Esophagus squamous epithelium (tissue), 5 donors: ENCODE data around the gene IKZF1. TPM values are rescaled to one million over a fixed set of nuclear protein-coding genes. Genes with fewer than 3 reads are reported as not detected.

Experiments used
- DNase-seq: peaks from one replicate; lab custom pipeline; 2025; lab: John Stamatoyannopoulos, UW
- H3K27ac ChIP-seq, 4 donors: fragments of 200-600 bp; sonication (generic); one replicate each; pipeline ENCODE4 v1.5.1; 2016 to 2019; ENCODE audit warnings: mild to moderate bottlenecking in 1 of 4
- H3K27me3 ChIP-seq, 4 donors: fragments of 200-600 bp; sonication (generic); 1 replicate in 3 of 4; 2 replicates in 1 of 4; pipeline versions ENCODE4 v1.5.1 to v1.6.0; 2017 to 2021; ENCODE audit warnings: antibody characterized with exemption in 1 of 4
- H3K36me3 ChIP-seq, 3 donors: fragments of 200-600 bp; sonication (generic); one replicate each; pipeline ENCODE4 v1.5.1; 2016 to 2019
- H3K4me1 ChIP-seq, 3 donors: fragments of 200-600 bp; sonication (generic); one replicate each; pipeline ENCODE4 v1.5.1; 2017 to 2019
- H3K4me3 ChIP-seq, 4 donors: fragments of 200-600 bp; sonication (generic); 1 replicate in 3 of 4; 2 replicates in 1 of 4; pipeline ENCODE4 v1.5.1; 2016 to 2019; ENCODE audit warnings: mild to moderate bottlenecking in 2 of 4, moderate library complexity in 1 of 4
- H3K9me3 ChIP-seq, 3 donors: fragments of 200-600 bp; sonication (generic); one replicate each; pipeline ENCODE4 v1.5.1; 2016 to 2019
- POLR2A ChIP-seq, 4 donors: fragments of 450-650 bp; IDR thresholded peaks; one replicate each; pipeline ENCODE4 v1.6.1; 2017; ENCODE audit warnings: antibody characterized with exemption in 4 of 4, mild to moderate bottlenecking in 4 of 4, moderate library complexity in 3 of 4
- WGBS, 2 donors: methylation state at CpG; one replicate each; pipeline ENCODE4 v1.1.5; 2018; 5-methylcytosine and 5-hydroxymethylcytosine counted together
- intact Hi-C: fragments of 100-400 bp; cut with DNase I; formaldehyde crosslinking; loops from one replicate; pipeline ENCODE4 v1.15.0; 2022
- total RNA-seq, 4 donors: library from RNA; depleted of rRNA; stranded (reverse); fragments of >200 nt; gene quantifications; one replicate each; pipeline ENCODE4 v1.1.0, GENCODE V29; 2016
- TF ChIP-seq, protein P1 (sequence below), 6 experiments: fragments of 450-650 bp in 4 of 6; fragments of 200-600 bp in 2 of 6; sonication (generic) in 2 of 6; IDR thresholded peaks; one replicate each; pipeline ENCODE4 v1.5.1; 2016 to 2019; ENCODE audit warnings: antibody characterized with exemption in 6 of 6, mild to moderate bottlenecking in 4 of 6, moderate library complexity in 4 of 6
- donor health status: DM: yes; HTN: yes; CAD: no.

The IKZF1 gene
- total RNA-seq, 4 donors from 2014 or later, result 4.9 to 29.6 (median 8.4) TPM

DNA sequence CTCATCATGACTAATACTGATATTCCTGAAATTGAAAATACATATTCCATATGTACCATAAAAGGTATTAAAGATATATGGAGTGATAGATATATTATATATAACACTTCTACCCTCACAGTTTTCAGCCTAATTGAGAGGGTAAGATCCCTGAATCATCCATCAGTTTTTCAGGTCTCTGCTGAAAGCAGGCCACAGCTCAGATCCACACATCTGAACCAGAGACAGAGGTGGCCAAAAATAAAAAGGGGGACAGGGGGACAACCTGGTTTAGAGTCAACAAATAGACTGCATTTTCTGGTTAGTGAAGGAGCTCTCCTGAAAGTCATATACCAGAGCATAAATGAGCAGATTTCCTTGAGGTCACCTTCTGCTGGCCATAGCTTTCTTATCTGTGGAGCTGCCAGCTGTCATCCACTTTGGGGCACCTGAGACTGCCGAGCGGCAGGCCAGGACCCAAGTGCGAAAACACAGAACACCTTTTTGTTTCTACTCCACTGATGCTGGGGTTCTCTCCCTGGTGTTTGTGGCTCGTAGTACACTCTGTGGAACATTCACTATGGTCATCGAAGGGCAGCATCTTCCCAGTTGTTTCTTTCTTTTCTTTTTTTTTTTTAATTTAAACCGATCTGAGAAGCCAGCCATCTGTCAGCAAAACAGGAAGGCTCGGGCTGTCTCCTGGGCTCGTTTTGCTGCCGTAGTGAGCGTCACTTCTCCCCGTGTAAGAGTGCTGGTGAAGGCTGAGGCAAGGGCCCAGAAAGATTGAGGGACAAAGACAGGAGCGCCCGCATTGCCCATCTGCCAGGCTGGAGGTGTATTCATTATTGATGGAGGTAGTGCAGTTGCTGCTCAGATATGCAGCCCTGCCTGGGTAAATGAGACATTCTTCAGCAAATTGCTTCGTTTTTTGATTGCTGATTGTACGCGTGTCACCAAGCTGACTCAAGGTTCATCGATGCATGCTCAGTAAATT is 13.5 kb downstream of the IKZF1 start:
- Histone ChIP-seq H3K9me3 (no peaks in the 10 kb centered on the region), H3K4me3 (no peak overlapping the region), H3K36me3 (no peaks in the 10 kb centered on the region), H3K4me1 (no peaks in the 10 kb centered on the region), H3K27ac (peak overlapping the region in 3 of 4 donors; percentile 42 to 62 (median 56)), H3K27me3 (peaks cover 0 to 11% (median 0%) of the 10 kb centered on the region in 4 donors)
- no peak for DNase-seq
- intact Hi-C loops, result no loop called here
- TF ChIP-seq POLR2A (IDR thresholded peaks at IDR 0.05), result no peak
- TF ChIP-seq, protein P1, sequence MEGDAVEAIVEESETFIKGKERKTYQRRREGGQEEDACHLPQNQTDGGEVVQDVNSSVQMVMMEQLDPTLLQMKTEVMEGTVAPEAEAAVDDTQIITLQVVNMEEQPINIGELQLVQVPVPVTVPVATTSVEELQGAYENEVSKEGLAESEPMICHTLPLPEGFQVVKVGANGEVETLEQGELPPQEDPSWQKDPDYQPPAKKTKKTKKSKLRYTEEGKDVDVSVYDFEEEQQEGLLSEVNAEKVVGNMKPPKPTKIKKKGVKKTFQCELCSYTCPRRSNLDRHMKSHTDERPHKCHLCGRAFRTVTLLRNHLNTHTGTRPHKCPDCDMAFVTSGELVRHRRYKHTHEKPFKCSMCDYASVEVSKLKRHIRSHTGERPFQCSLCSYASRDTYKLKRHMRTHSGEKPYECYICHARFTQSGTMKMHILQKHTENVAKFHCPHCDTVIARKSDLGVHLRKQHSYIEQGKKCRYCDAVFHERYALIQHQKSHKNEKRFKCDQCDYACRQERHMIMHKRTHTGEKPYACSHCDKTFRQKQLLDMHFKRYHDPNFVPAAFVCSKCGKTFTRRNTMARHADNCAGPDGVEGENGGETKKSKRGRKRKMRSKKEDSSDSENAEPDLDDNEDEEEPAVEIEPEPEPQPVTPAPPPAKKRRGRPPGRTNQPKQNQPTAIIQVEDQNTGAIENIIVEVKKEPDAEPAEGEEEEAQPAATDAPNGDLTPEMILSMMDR (IDR thresholded peaks at IDR 0.05), result no peak
- WGBS, 2 donors, result 69 to 74% methylated on average over 11 to 12 of the region's 17 CpGs

DNA sequence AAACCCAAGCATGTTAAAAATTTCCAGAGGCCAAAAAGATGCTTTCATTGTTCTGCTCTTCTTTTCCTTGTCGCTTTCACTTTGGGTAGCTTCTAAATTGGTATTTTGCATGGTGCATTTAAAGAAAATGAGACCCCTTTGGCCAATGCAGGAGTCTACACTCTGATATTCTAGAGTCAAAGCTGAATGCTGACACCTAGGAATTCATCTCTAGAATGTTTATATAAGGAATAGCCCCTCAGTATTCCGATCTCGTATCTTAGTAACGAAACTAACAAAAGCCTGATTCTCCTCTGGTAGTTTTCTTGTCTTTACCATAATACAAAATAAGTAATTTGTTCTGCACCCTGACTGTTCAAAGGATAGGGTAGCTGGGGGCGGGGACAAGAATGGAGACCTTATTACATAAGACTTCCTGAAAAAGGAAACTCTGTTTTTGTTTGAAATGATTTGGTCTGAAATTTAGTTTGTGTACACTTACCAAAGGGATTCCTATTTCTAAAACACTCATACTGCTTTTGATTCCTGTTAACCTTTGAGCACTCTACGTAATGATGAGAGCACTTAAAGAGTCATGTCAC is 17.1 kb downstream of the IKZF1 start:
- H3K27ac ChIP-seq, result no peak overlapping the region
- no peak for DNase-seq
- intact Hi-C loops, result no loop called here
- no peaks in the 10 kb centered on the region for H3K4me1 ChIP-seq
- H3K9me3 ChIP-seq, result no peaks in the 10 kb centered on the region
- 50 to 58% methylated on average over 6 of the region's 6 CpGs for WGBS, 2 donors
- TF ChIP-seq, protein P1 (IDR thresholded peaks at IDR 0.05), result no peak
- no peak for TF ChIP-seq POLR2A (IDR thresholded peaks at IDR 0.05)
- H3K4me3 ChIP-seq, result no peak overlapping the region
- no peaks in the 10 kb centered on the region for H3K27me3 ChIP-seq
- no peaks in the 10 kb centered on the region for H3K36me3 ChIP-seq

DNA sequence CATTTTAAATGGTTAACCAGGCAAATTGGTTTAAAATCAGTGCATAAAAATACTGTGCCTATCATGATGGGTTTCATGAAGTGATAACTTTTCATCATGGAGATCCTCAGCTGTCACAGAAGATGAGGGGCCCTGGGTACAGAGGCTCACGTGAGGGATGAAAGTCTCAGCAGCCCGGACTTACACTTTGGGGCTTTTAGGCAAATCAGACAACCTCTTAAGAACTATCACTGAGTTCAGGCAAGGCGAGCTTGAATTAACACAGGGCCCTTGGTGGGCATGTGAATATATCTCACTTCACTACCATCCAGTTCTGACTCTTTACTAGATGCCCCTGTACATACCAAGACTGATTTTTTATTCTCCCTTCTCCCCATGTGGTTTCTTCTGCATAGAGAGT is 19.6 kb downstream of the IKZF1 start:
- H3K4me3 ChIP-seq, result no peak overlapping the region
- no peak for DNase-seq
- H3K9me3 ChIP-seq, result no peaks in the 10 kb centered on the region
- TF ChIP-seq POLR2A (IDR thresholded peaks at IDR 0.05), result no peak
- TF ChIP-seq, protein P1 (IDR thresholded peaks at IDR 0.05), result no peak
- H3K27ac ChIP-seq, result no peak overlapping the region
- H3K36me3 ChIP-seq, result no peaks in the 10 kb centered on the region
- WGBS, 2 donors, result 79 to 87% methylated on average over 3 of the region's 3 CpGs
- H3K27me3 ChIP-seq, result no peaks in the 10 kb centered on the region
- intact Hi-C loops, result no loop called here
- no peaks in the 10 kb centered on the region for H3K4me1 ChIP-seq

DNA sequence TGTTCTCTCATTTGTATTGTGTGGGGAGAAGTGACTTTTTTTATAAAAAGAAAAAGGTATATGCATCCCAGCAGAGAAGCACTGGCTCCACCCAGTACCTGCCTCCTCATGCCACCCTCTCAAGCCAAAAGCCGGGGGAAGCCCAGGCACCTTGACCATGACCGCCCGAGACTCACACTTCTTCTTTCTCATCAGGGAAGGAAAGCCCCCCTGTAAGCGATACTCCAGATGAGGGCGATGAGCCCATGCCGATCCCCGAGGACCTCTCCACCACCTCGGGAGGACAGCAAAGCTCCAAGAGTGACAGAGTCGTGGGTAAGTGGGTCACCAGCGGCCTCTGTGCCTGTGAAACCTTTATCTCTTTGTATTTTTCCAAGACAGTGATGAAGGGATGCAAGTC is 22.9 kb downstream of the IKZF1 start:
- peaks cover 0 to 19% (median 0%) of the 10 kb centered on the region in 3 donors for H3K4me1 ChIP-seq
- no peak overlapping the region for H3K4me3 ChIP-seq
- DNase-seq, result no peak
- no peak for TF ChIP-seq POLR2A (IDR thresholded peaks at IDR 0.05)
- TF ChIP-seq, protein P1 (IDR thresholded peaks at IDR 0.05), result no peak
- WGBS, 2 donors, result 69 to 79% methylated on average over 9 of the region's 10 CpGs
- H3K9me3 ChIP-seq, result no peaks in the 10 kb centered on the region
- H3K36me3 ChIP-seq, result no peaks in the 10 kb centered on the region
- intact Hi-C loops, result no loop called here
- no peak overlapping the region for H3K27ac ChIP-seq
- peaks cover 0 to 14% (median 0%) of the 10 kb centered on the region in 4 donors for H3K27me3 ChIP-seq

DNA sequence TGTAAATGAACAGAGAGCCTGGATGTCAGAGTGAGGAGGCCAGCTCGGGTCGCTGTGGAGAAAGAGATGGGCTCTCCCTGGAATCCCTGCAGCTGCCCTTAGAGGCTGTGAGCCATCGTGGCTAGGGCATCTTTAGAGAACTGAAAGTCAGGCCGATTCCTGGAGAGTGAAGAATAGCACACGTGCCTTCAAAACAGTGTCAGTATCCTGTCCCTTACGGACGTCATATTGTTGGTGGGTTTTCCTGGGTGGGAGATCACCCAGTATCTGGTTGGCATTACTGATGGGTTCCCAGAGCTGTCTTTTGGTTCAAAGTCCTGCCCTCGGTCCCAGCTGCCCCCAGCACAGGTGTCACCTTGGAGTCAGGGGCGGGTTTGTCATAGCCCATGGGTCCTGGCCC is 25.3 kb downstream of the IKZF1 start:
- Histone ChIP-seq H3K36me3 (no peaks in the 10 kb centered on the region), H3K4me3 (no peak overlapping the region), H3K27ac (peak overlapping the region in 1 of 4 donors; percentile 46), H3K9me3 (no peaks in the 10 kb centered on the region), H3K4me1 (peaks cover 0 to 24% (median 0%) of the 10 kb centered on the region in 3 donors), H3K27me3 (peaks cover 0 to 19% (median 0%) of the 10 kb centered on the region in 4 donors)
- DNase-seq, result no peak
- intact Hi-C loops, result no loop called here
- 63 to 73% methylated on average over 8 to 9 of the region's 9 CpGs for WGBS, 2 donors
- no peak for TF ChIP-seq POLR2A (IDR thresholded peaks at IDR 0.05)
- TF ChIP-seq, protein P1 (IDR thresholded peaks at IDR 0.05), result no peak
